GM18499 (cell line): ENCODE results near the gene GGA1.

ENCODE experiments used
- ATAC-seq: cut with Tn5 transposase; IDR thresholded peaks from one replicate; pipeline ENCODE4 v1.9.1; 2021; ENCODE audit warnings: moderate number of reproducible peaks; ENCODE audit not compliant: insufficient read depth, unreplicated experiment

GGA1 gene

GRCh38 chr22:37663521-37664140 is 55.0 kb downstream of the GGA1 start:
- no peak for ATAC-seq

- ATAC-seq = no peak
Observed at GRCh38 chr22:37664249-37665101, 55.8 kb downstream of the GGA1 start.

- no peak for ATAC-seq
Observed at GRCh38 chr22:37665487-37665886, 56.9 kb downstream of the GGA1 start.

GRCh38 chr22:37669586-37669985 is 61.0 kb downstream of the GGA1 start:
- no peak for ATAC-seq

- ATAC-seq = no peak
Observed at GRCh38 chr22:37672206-37672919, 63.7 kb downstream of the GGA1 start.

GRCh38 chr22:37672920-37673455 is 64.4 kb downstream of the GGA1 start:
- no peak for ATAC-seq

- no peak for ATAC-seq
Observed at GRCh38 chr22:37674248-37674647, 65.6 kb downstream of the GGA1 start.

GRCh38 chr22:37674951-37675929 is 66.6 kb downstream of the GGA1 start, which contains the start of gene LGALS1:
Gene LGALS1, plus strand, starts transcription at chr22:37675636. Its CDS starts 67 bp downstream, at chr22:37675703.
- ATAC-seq = no peak

GRCh38 chr22:37675930-37676735 is 67.5 kb downstream of the GGA1 start:
- no peak for ATAC-seq

- ATAC-seq = no peak
Observed at GRCh38 chr22:37676736-37677492, 68.3 kb downstream of the GGA1 start.

GRCh38 chr22:37677493-37677974 is 68.9 kb downstream of the GGA1 start:
- no peak for ATAC-seq

- no peak for ATAC-seq
Observed at GRCh38 chr22:37678372-37678771, 69.7 kb downstream of the GGA1 start.

- no peak for ATAC-seq
Observed at GRCh38 chr22:37679670-37680069, 71.0 kb downstream of the GGA1 start.

GRCh38 chr22:37680191-37680851 is 71.7 kb downstream of the GGA1 start:
- no peak for ATAC-seq

GRCh38 chr22:37681001-37681424 is 72.4 kb downstream of the GGA1 start:
- ATAC-seq = no peak

GRCh38 chr22:37681556-37682049 is 73.0 kb downstream of the GGA1 start:
- no peak for ATAC-seq
